T47D (cell line): ENCODE results near the gene RSPO4.
A peak's percentile ranks its signal among the peaks of the same experiment; 100 is the strongest.
"Not testable (repeated sequence)": the region's sequence is repeated elsewhere in the genome, so short reads cannot be mapped to it uniquely, and the experiment has no call there.

ENCODE experiments used
- DNase-seq, 2 experiments: peaks; one replicate each; pipeline versions ENCODE4 v3.0.0 to v3.0.0-alpha.2; 2011 to 2012; ENCODE audit warnings: low read depth in 1 of 2, low spot score in 1 of 2
- JUND ChIP-seq: IDR thresholded peaks from 2 replicates; pipeline ENCODE4 v1.6.1; 2012; ENCODE audit warnings: low read depth
- in situ Hi-C: cut with HindIII; loops from 2 replicates; pipeline ENCODE4 v1.10.0; 2016; ENCODE audit warnings: low sequenced_read_pairs, low pct_unique_long_range_greater_than_20kb

RSPO4 gene

GRCh38 chr20:1001911-1002681, at the start of gene RSPO4:
Gene RSPO4 (minus strand): TSS chr20:1002311. CDS start chr20:1002164, 147 bp downstream.
- no peak for DNase-seq
- TF ChIP-seq JUND: no peak
- in situ Hi-C loops: no loop called here

GRCh38 chr20:1050440-1050839, 48.3 kb upstream of the RSPO4 start:
- TF ChIP-seq JUND: no peak
- in situ Hi-C loops: no loop called here
- no peak for DNase-seq

- no peak for TF ChIP-seq JUND
- in situ Hi-C loops: no loop called here
- DNase-seq: no peak
These were observed 43.8 kb upstream of the RSPO4 start for GRCh38 chr20:1045860-1046418.

- no peak for DNase-seq
- no peak for TF ChIP-seq JUND
- in situ Hi-C loops: no loop called here
These were observed 39.8 kb upstream of the RSPO4 start for GRCh38 chr20:1041845-1042390.

GRCh38 chr20:1038205-1038604, 36.1 kb upstream of the RSPO4 start:
- in situ Hi-C loops: no loop called here
- no peak for TF ChIP-seq JUND
- no peak for DNase-seq

- in situ Hi-C loops: no loop called here
- DNase-seq: no peak
- TF ChIP-seq JUND: no peak
These were observed 34.9 kb upstream of the RSPO4 start for GRCh38 chr20:1037039-1037438.

- no peak for TF ChIP-seq JUND
- in situ Hi-C loops: no loop called here
- no peak for DNase-seq
These were observed 33.4 kb upstream of the RSPO4 start for GRCh38 chr20:1035466-1035865.

GRCh38 chr20:1034415-1034789, 32.3 kb upstream of the RSPO4 start:
- in situ Hi-C loops: no loop called here
- no peak for TF ChIP-seq JUND
- no peak for DNase-seq

GRCh38 chr20:1033751-1034414, 31.8 kb upstream of the RSPO4 start:
- no peak for TF ChIP-seq JUND
- peak in 1 of 2 experiments; percentile 16 for DNase-seq
- in situ Hi-C loops: no loop called here

GRCh38 chr20:1029980-1030379, 27.9 kb upstream of the RSPO4 start:
- in situ Hi-C loops: no loop called here

GRCh38 chr20:1026214-1026613, 24.1 kb upstream of the RSPO4 start:
- DNase-seq, in situ Hi-C loops: not testable (repeated sequence)

More at GRCh38 chr20:1029980-1030379, 27.9 kb upstream of the RSPO4 start:
- no peak for DNase-seq
- TF ChIP-seq JUND: no peak

GRCh38 chr20:1022871-1023270, 20.8 kb upstream of the RSPO4 start:
- TF ChIP-seq JUND: no peak
- in situ Hi-C loops: no loop called here
- DNase-seq: no peak

- in situ Hi-C loops: no loop called here
- no peak for DNase-seq
These were observed 18.5 kb upstream of the RSPO4 start for GRCh38 chr20:1020614-1021013.

More at GRCh38 chr20:1020614-1021013, 18.5 kb upstream of the RSPO4 start:
- no peak for TF ChIP-seq JUND
